ENCODE results near the gene INO80D.

INO80D gene

GRCh38 chr2:205947621-205948495, 138.1 kb downstream of the INO80D start:
- in situ Hi-C loops (cut with MboI; ENCODE audit: low sequenced_read_pairs), result no loop called here

GRCh38 chr2:205946226-205946625, 139.7 kb downstream of the INO80D start:
- in situ Hi-C loops (cut with MboI; ENCODE audit: low sequenced_read_pairs), result no loop called here

Data from HL-60/S4 (cell line).